ENCODE data around the gene CDK8.
"Not testable (repeated sequence)": the region's sequence is repeated elsewhere in the genome, so short reads cannot be mapped to it uniquely, and the experiment has no call there.

CDK8 gene

DNA sequence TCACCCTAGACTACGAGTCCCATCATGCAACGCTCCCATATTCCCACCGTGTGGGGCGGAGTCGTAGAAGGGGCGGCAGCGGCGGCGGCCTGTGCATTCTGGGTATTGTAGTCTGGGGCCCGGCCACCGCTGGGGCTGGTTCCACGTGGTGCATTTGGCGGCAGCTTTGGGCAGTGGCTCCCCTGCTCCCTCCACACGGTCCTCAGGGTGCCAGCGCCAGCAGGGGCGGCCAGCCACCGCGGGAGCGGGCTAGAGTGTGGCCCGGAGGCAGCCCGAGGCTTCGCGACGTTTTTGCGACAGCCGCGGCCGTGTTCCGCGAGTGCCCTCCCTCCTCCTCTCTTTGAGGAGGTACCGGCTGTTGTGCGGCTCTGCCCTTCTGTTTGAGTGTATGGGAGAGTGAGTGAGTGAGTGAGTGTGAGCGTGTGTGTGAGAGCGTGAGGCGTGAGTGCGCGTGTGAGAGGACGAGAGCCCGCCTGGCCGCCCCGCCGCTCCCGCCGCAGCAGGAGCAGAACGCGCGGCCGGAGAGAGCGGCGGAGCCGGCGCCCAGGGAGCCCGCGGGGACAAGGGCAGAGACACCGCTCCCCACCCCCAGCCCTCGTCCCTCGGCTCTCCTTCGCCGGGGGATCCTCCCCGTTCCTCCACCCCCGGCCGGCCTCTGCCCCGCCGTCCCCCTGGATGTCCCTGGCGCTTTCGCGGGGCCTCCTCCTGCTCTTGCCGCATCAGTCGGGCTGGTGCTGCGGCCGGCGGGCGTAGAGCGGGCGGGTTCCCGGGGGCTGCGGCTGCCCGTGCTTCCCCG lies at the start of gene CDK8:
TSS of gene CDK8 (plus strand) at position 343 of the 796 bp plus-strand sequence. CDS start 513 bp downstream, outside the sequence.
- peak; percentile 89 for DNase-seq (ENCODE audit: low spot score)

DNA sequence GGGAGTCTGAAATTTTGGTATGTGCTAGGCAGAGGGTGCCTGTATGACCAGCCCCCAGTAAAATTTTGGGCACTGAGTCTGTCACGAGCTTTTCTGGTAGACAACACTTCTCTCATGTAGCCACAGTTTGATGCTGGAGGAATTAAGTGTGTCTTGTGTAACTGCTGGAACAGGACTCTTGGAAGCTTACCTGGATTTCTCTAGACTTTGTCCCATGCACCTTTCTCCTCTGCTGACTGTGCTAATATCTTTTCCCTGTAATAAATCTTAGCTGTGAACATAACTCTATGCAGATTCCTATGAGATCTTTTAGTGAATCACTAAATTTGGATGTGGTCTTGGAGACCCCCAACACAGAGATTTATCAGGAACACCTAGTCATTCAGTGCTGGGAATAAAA lies 45.6 kb upstream of the CDK8 start:
- DNase-seq (ENCODE audit: low spot score) = no peak

GRCh38 chr13:26213345-26213744 lies 40.6 kb upstream of the CDK8 start:
- DNase-seq (ENCODE audit: low spot score) = no peak

DNA sequence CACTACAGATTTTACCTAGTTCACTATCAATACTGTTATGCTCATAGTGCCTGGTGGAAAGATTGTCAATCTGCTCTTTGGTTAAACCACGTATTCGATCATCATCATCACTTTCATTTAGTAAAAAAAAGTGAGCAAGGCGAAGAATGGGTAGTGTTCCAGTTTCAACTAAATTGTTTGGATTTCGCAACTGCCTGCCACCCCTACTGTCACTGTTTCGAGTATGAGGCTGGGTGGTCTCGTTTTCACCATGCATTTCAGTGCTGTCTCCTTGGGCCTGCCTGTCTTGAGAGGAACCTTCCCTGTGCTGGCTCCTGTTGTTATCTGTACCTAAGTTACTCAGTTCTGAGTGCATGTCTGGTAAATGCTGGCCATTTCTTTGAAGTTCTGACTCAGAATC lies 39.9 kb upstream of the CDK8 start:
- no peak for DNase-seq (ENCODE audit: low spot score)

DNA sequence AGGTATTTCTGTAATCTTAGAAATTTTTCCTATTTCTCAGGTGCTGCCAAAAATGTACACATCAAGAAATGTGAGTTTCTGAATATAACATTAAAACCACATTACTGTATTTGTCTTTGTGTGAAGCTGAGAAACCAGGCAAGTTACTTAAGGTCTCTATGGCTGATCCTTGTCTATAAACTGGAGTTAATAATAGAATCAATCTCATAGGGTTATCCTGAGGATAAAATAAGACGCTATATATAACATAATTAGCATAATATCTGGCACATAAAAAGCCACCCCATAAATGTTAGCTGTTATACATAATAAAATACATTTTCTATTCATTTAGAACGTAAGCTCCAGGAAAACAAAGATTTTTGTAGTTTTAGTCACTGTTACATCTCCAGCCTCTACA lies 37.9 kb upstream of the CDK8 start:
- no peak for DNase-seq (ENCODE audit: low spot score)

DNA sequence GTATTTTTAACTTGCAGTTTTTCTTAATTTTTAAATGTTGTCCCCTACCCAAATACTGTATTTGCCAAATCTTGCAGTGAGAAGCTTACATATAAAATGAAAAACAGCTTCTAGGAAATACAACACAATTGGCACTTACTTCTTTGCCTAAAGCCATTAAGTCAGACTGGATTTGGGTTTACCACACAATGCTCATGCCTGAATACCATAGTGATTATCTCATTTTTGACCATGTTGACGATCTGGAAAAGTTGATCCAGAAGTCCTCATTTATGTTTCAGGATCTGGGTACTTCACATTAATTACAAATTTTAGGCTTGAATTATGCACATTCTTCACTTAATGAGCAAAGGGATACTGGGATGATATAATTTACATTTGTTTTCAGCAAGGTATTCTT lies 34.2 kb upstream of the CDK8 start:
- DNase-seq (ENCODE audit: low spot score) = no peak

- peak; percentile 2 for DNase-seq (ENCODE audit: low spot score)
These were observed 33.4 kb upstream of the CDK8 start for GRCh38 chr13:26220575-26220974.

DNA sequence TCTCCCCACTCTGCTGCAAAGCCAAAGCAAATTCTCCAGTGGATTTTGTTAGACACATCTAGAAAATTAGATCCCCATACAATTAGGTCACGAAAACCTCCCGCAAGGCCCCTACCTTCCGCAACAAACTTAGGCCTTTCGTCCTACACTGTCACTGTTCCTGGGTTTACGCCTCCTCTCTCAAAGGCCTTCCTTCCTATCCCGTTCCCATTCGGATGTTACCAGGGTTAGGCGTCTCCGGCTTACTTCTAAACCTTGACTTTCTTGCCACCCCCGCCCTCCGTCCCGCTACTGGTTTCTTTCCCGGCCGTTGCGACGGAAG lies 32.6 kb upstream of the CDK8 start:
- no peak for DNase-seq (ENCODE audit: low spot score)

- DNase-seq (ENCODE audit: low spot score) = peak; percentile 94
These were observed 32.0 kb upstream of the CDK8 start, which contains the start of gene RNF6 for GRCh38 chr13:26221721-26222519. Gene RNF6 (minus strand): TSS chr13:26222314. CDS start chr13:26219649, 2,665 bp downstream.

- no peak for DNase-seq (ENCODE audit: low spot score)
These were observed 31.3 kb upstream of the CDK8 start for GRCh38 chr13:26222520-26223046.

DNA sequence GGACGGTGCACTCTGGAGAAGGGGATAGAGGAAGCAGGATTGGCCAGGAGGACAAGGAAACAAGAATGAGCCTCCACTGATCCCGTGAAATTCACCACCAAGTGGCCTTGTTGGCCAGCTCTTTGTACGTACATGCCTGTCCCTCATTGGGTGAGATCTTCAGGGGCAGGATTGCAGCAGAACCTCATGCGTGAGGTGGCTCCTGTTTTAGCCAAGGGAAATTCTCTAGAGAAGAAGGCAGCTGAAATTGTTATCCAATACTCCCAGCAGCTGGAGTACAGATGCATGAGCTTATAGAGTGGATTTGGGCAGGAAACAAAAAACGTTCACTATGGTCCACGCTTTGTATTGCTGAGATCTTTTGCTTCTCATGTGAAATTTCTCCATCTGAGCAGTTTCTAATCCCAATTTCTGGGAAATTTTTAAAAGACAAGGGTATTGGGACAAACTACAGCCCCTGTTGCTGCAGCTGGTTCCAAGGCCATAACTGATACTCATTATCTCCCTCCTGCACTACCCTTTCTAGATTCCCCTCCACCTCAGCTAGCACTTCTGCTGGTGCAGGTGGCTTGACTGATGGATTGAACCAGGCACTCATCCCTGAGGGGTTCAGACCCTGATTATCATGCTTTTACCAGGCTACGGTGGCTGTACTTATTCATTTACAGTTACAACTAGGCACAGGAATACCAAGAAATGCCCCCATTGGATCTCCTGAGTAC lies 27.9 kb upstream of the CDK8 start:
- no peak for DNase-seq (ENCODE audit: low spot score)

GRCh38 chr13:26227166-26227971 lies 26.6 kb upstream of the CDK8 start:
- DNase-seq (ENCODE audit: low spot score) = no peak

DNA sequence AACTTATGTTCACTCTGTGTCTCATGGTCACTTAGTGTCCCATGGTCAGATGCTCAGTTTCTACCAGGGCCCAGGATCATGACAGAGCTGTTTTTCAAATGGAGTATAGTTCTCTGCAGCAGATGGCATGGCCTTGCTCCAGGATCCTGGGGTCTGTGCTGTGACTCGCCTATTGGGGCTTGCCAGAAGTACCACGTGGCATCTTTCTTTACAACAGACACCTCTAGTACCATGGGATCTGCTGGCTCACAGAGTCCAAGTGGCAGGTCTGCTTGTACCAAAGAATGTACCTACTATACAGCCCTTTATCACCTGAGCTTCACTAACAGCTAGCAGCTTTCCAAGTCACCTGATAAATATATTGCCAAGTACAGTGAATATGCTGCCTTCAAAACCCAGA lies 25.8 kb upstream of the CDK8 start:
- DNase-seq (ENCODE audit: low spot score) = no peak

DNA sequence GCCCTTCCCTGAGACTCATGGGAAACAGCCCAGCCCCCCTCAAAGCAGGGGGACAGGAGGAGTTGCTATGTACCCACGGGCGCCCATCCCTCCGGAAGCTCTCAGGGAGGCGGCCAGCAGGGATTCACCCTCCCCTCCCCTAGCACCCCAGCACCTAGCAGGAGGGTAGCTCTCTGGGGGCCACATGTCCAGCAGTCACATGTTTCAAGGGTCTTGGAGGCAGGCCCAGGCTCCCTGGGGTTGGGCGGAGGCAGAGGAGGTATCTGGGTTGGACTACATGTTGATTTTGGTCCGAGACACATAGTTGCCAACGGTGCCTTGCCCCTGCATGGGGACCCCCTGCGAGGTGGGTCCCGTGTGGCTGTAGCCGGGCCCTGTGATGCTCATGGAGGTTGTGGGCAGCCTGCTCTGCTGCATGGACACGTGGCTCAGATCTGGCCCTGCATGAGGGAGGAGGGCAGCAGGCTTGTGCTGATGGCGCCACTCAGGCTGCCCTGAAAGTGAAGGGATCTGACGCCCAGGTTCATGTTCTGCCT lies 24.8 kb upstream of the CDK8 start:
- DNase-seq (ENCODE audit: low spot score) = no peak

- no peak for DNase-seq (ENCODE audit: low spot score)
These were observed 23.2 kb upstream of the CDK8 start for GRCh38 chr13:26230703-26231102.

DNA sequence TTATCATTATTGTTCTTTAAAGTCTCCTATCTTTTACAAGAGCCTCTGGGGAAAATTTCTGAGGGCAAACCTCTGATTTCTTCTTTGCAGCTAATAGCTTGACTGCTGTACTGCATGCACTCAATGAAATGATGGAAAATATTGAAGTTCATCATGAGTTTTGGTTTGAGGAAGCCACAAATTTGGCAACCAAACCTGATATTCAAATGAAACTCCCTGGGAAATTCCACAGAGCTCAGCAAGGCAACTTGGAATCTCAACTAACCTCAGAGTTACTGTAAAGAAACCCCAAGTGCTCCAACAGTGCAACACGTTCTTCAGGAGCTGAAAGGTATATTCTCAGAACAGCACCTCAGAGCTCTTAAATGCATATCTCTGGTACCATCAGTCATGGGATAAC lies 17.6 kb upstream of the CDK8 start:
- no peak for DNase-seq (ENCODE audit: low spot score)

DNA sequence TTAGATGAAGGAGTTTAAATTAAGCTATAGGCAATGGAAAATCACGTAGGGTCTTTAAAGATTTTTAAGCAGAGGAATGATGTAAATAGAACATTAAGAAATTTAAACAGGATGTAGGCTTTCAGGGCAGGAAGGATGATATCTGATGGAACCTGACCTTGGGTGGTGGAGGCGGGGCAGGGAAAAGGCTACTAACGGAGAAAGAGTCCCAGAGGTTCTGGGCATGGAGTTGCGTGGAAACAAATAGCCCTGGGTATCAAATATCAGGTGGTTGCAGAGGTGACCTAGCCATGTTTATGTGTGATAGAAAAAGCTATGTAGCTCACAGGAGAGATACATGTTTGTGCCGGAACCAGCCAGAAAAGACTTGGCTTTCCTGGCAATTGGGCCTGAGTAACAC lies 7.8 kb upstream of the CDK8 start:
- no peak for DNase-seq (ENCODE audit: low spot score)

DNA sequence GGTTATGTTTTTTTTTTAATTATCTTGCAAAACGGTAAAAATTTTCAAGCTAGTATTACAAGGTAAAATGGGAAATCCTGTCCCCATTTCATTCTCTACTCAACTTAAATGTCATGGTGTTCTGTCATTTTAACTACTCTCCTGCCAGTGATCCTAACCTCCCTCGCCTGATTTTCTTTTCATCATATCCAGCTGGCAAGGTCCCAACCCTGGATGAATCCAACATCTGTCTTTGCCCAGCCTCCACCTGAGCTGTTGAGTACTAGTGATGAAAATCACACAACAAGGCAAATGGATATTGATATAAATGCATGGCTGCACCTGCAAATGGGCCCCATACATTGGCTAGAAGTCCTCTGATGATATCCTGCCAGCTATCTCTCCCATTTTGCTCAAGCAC lies 6.9 kb upstream of the CDK8 start:
- DNase-seq (ENCODE audit: low spot score) = no peak

GRCh38 chr13:26247608-26248007 lies 6.3 kb upstream of the CDK8 start:
- no peak for DNase-seq (ENCODE audit: low spot score)

GRCh38 chr13:26249551-26249950 lies 4.4 kb upstream of the CDK8 start:
- no peak for DNase-seq (ENCODE audit: low spot score)

DNA sequence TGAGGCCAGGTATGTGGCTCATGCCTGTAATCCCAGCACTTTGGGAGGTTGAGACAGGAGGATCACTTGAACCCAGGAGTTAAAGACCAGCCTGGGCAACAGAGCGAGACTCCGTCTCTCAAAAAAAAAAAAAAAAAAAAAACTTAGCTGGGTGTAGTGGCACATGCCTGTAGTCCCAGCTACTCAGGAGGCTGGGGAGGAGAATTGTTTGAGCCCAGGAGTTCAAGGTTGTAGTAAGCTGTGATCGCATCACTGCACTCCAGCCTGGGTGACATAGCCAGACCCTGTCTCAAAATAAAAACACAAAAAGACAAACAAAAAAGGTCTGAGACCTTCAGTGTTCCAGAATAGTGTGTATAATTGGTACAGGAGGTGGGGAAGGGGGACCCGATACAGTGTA lies 1.9 kb upstream of the CDK8 start:
- not testable (repeated sequence) for DNase-seq (ENCODE audit: low spot score)
